Measurements from ENCODE around the gene GNS. TPM values are rescaled to one million over a fixed set of nuclear protein-coding genes. Genes with fewer than 3 reads are reported as not detected.

GNS gene
- total RNA-seq, 1 donor from 2014 or later = 45.9 TPM

GRCh38 chr12:64671681-64672080 lies 87.5 kb downstream of the GNS start:
- DNase-seq = no peak

GRCh38 chr12:64670919-64671639 lies 88.1 kb downstream of the GNS start:
- no peak for DNase-seq

GRCh38 chr12:64670019-64670418 lies 89.2 kb downstream of the GNS start:
- DNase-seq = no peak

GRCh38 chr12:64669270-64669842 lies 89.8 kb downstream of the GNS start:
- DNase-seq = no peak

GRCh38 chr12:64667793-64668192 lies 91.4 kb downstream of the GNS start:
- no peak for DNase-seq

- DNase-seq = no peak
Observed at GRCh38 chr12:64666054-64666914, 92.9 kb downstream of the GNS start.

- no peak for DNase-seq
Observed at GRCh38 chr12:64665514-64665913, 93.7 kb downstream of the GNS start.

Other genes with a start within 250 kb of the GNS start
- 6.1 TPM for gene RASSF3, start 148.9 kb downstream of the GNS start, total RNA-seq
- gene TBC1D30, start 65.2 kb upstream of the GNS start, total RNA-seq = 72.2 TPM